Endothelial cell of umbilical vein (primary cell): ENCODE measurements around the gene BRCA1. TPM values are rescaled to one million over a fixed set of nuclear protein-coding genes. Genes with fewer than 3 reads are reported as not detected.

Source experiments
- BruUV-seq: library from RNA; stranded (reverse); fragments of 400-500 nt; replicated peaks from 2 replicates; lab custom pipeline; 2021; lab: Mats Ljungman, UMichigan
- CTCF ChIA-PET: fragments of 300-600, 350-600 bp; sonication (Branson Sonifier 250); formaldehyde crosslinking; loops from one replicate; lab custom pipeline; 2021; ENCODE audit warnings: antibody characterized with exemption, inconsistent platforms; lab: Charles Lee
- POLR2A ChIA-PET: fragments of 300-600, 350-600 bp; sonication (Branson Sonifier 250); formaldehyde crosslinking; loops from one replicate; lab custom pipeline; 2021; ENCODE audit warnings: antibody characterized with exemption, inconsistent platforms; lab: Charles Lee
- DNase-seq: peaks from one replicate; pipeline ENCODE4 v3.0.0-alpha.2; 2011; ENCODE audit warnings: low read depth, low spot score
- FAIRE-seq: peaks from 2 replicates; lab custom pipeline; 2011; peaks lifted over from hg19 to GRCh38; lab: Jason Lieb, UNC
- H2AFZ ChIP-seq: 2 replicates; pipeline ENCODE4 v1.6.0; 2012; ENCODE audit warnings: low read depth, low read length, control low read depth, inconsistent platforms
- H3K27ac ChIP-seq: 2 replicates; pipeline ENCODE4 v1.5.1; 2011; ENCODE audit warnings: low read depth, mild to moderate bottlenecking, control low read depth, low read length, moderate library complexity; ENCODE audit not compliant: insufficient read depth
- H3K27me3 ChIP-seq, 2 experiments: 2 replicates each; pipeline versions ENCODE4 v1.6.0 to v1.6.1; 2011; ENCODE audit warnings: low read length in 2 of 2, mixed read lengths in 1 of 2; ENCODE audit not compliant: control insufficient read depth in 2 of 2, insufficient read depth in 2 of 2
- H3K36me3 ChIP-seq, 2 experiments: 2 replicates in 1 of 2; 3 replicates in 1 of 2; pipeline ENCODE4 v1.5.1; 2011; ENCODE audit warnings: low read length in 2 of 2, mild to moderate bottlenecking in 1 of 2, moderate library complexity in 1 of 2; ENCODE audit not compliant: control insufficient read depth in 2 of 2, insufficient read depth in 2 of 2; ENCODE audit errors: extremely low read depth in 1 of 2
- H3K4me1 ChIP-seq: 3 replicates; pipeline ENCODE4 v1.5.1; 2011; ENCODE audit warnings: mild to moderate bottlenecking, low read length; ENCODE audit not compliant: control insufficient read depth, insufficient read depth; ENCODE audit errors: extremely low read depth
- H3K4me2 ChIP-seq: 2 replicates; pipeline ENCODE4 v1.6.1; 2011; ENCODE audit warnings: low read length, control low read depth, mixed read lengths; ENCODE audit not compliant: insufficient read depth
- H3K4me3 ChIP-seq, 3 experiments: fragments of 200-600 bp in 1 of 3; sonication (generic), shearing (Covaris generic) in 1 of 3; replicated peaks in 1 of 3; 2 replicates each; pipeline ENCODE4 v1.5.1; 2011 to 2016; ENCODE audit warnings: control low read depth in 3 of 3, low read length in 3 of 3, mild to moderate bottlenecking in 2 of 3, inconsistent platforms in 1 of 3, low read depth in 1 of 3, moderate library complexity in 1 of 3; ENCODE audit not compliant: insufficient read depth in 1 of 3
- H3K79me2 ChIP-seq: 2 replicates; pipeline ENCODE4 v1.6.0; 2012; ENCODE audit warnings: low read length, inconsistent platforms; ENCODE audit not compliant: control insufficient read depth, insufficient read depth
- H3K9ac ChIP-seq: replicated peaks from 2 replicates; pipeline ENCODE3; 2011; ENCODE audit warnings: low read length, control low read depth; ENCODE audit not compliant: insufficient read depth; ENCODE audit errors: extremely low read depth
- H3K9me1 ChIP-seq: replicated peaks from 3 replicates; pipeline ENCODE4 v1.6.0; 2011; ENCODE audit warnings: mild to moderate bottlenecking, low read length; ENCODE audit not compliant: control insufficient read depth, insufficient read depth; ENCODE audit errors: extremely low read depth
- H3K9me3 ChIP-seq: replicated peaks from 2 replicates; pipeline ENCODE4 v1.5.1; 2012; ENCODE audit warnings: low read length, inconsistent platforms; ENCODE audit not compliant: control insufficient read depth, insufficient read depth
- H4K20me1 ChIP-seq: replicated peaks from 2 replicates; pipeline ENCODE3; 2011; ENCODE audit warnings: mild to moderate bottlenecking, low read length; ENCODE audit not compliant: control insufficient read depth, insufficient read depth; ENCODE audit errors: extremely low read depth
- EZH2 ChIP-seq: IDR thresholded peaks from 2 replicates; pipeline ENCODE4 v1.6.1; 2012; ENCODE audit warnings: borderline replicate concordance, low read depth, mild to moderate bottlenecking, moderate library complexity, low read length, inconsistent platforms; ENCODE audit not compliant: severe bottlenecking
- FOS ChIP-seq: IDR thresholded peaks from 2 replicates; pipeline ENCODE4 v1.6.1; 2011; ENCODE audit warnings: mild to moderate bottlenecking, low read length, moderate library complexity, borderline replicate concordance; ENCODE audit not compliant: insufficient read depth
- GATA2 ChIP-seq: IDR thresholded peaks from 2 replicates; pipeline ENCODE4 v1.7.0; 2011; ENCODE audit warnings: low read depth, mild to moderate bottlenecking, moderate library complexity, mixed read lengths, low read length; ENCODE audit not compliant: insufficient read length, insufficient read depth
- JUN ChIP-seq: IDR thresholded peaks from 2 replicates; pipeline ENCODE4 v1.6.1; 2011; ENCODE audit warnings: borderline replicate concordance, low read depth; ENCODE audit not compliant: insufficient read length, insufficient read depth
- MYC ChIP-seq: IDR thresholded peaks from one replicate; pipeline ENCODE4 v1.6.1; 2011; ENCODE audit warnings: mild to moderate bottlenecking, low read depth, low read length
- POLR2A ChIP-seq: IDR thresholded peaks from 2 replicates; pipeline ENCODE4 v1.6.1; 2012; ENCODE audit warnings: low read depth, mild to moderate bottlenecking, control low read depth, low read length
- POLR2AphosphoS5 ChIP-seq: IDR thresholded peaks from 2 replicates; pipeline ENCODE4 v1.6.1; 2012; ENCODE audit warnings: low read depth, mild to moderate bottlenecking, control low read depth, low read length, moderate library complexity; ENCODE audit not compliant: insufficient read depth
- dilution Hi-C: fragments of 300-500 bp; cut with MboI; formaldehyde crosslinking; loops from one replicate; pipeline ENCODE4 v1.15.0; 2019; ENCODE audit warnings: low sequenced_read_pairs; ENCODE audit not compliant: extremely low pct_ligation_motif_present
- intact Hi-C: fragments of 100-400 bp; cut with micrococcal nuclease; formaldehyde crosslinking; loops from one replicate; pipeline ENCODE4 v1.10.0; 2022
- polyA plus RNA-seq, 4 experiments: library from polyadenylated mRNA; depleted of rRNA in 3 of 4; stranded (reverse) in 3 of 4; unstranded in 1 of 4; fragments of >200 nt; gene quantifications; 2 replicates each; pipeline versions ENCODE4 v1.2.1 to v1.2.3, GENCODE V29; 2011 to 2012; ENCODE audit warnings: missing spikeins in 1 of 4
- total RNA-seq: library from RNA; stranded (reverse); gene quantifications from 2 replicates; pipeline ENCODE4 v1.2.3, GENCODE V29; 2021
- TF ChIP-seq, protein P1 (sequence below), 2 donors: IDR thresholded peaks; 1 replicate in 1 of 2; 2 replicates in 1 of 2; pipeline ENCODE4 v1.5.1; 2011; ENCODE audit warnings: low read length in 2 of 2, mild to moderate bottlenecking in 2 of 2, moderate library complexity in 2 of 2, control low read depth in 1 of 2, inconsistent platforms in 1 of 2, low read depth in 1 of 2; ENCODE audit not compliant: insufficient read depth in 1 of 2; ENCODE audit errors: extremely low read depth in 1 of 2
- TF ChIP-seq, protein P2 (sequence below): IDR thresholded peaks from 2 replicates; pipeline ENCODE4 v1.6.1; 2011; ENCODE audit not compliant: insufficient read depth, insufficient read length

BRCA1 gene
- total and polyA plus RNA-seq, 2 donors (not counting 3 experiments of a cell fraction or from before 2014, with no cell fraction given), result 14.3 to 29.0 TPM

DNA sequence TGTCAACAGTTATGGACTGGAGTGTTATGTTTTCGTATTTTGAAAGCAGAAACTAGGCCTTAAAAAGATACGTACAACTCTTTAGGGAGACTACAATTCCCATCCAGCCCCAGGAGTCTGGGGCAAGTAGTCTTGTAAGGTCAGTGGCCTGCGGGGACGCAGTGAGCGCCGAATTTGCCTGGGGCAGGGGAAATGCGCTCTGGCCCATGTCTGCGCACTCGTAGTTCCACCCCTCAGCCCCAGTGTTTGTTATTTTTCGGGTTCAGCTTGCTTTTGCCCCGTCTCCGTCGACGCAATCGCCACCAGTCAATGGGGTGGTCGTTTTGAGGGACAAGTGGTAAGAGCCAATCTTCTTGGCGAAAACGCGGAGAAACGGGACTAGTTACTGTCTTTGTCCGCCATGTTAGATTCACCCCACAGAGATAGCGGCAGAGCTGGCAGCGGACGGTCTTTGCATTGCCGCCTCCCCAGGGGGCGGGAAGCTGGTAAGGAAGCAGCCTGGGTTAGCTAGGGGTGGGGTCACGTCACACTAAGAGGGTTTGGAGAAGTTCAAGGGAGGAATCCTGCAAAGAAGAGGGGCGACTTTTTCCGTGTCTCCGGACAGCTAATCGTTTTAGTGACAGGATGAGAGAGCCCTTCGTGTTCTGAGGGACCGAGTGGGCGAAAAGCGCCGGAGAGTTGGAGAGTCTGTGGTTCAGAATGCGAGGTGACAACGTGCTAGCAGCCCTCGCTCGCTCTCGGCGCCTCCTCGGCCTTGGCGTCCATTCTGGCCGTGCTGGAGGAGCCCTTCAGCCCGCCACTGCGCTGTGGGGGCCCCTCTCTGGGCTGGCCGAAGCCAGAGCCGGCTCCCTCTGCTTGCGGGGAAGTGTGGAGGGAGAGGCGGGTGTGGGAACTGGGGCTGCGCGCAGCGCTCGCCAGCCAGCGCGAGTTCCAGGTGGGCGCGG lies 1.1 kb upstream of the BRCA1 start:
- H3K4me3 ChIP-seq, result peak overlapping the region; percentile 64 to 92 (median 86)
- no peak for TF ChIP-seq GATA2
- TF ChIP-seq EZH2, result no peak
- TF ChIP-seq MYC, result no peak
- TF ChIP-seq POLR2AphosphoS5, result no peak
- no peak for TF ChIP-seq POLR2A
- no peak for TF ChIP-seq FOS
- TF ChIP-seq, protein P1, sequence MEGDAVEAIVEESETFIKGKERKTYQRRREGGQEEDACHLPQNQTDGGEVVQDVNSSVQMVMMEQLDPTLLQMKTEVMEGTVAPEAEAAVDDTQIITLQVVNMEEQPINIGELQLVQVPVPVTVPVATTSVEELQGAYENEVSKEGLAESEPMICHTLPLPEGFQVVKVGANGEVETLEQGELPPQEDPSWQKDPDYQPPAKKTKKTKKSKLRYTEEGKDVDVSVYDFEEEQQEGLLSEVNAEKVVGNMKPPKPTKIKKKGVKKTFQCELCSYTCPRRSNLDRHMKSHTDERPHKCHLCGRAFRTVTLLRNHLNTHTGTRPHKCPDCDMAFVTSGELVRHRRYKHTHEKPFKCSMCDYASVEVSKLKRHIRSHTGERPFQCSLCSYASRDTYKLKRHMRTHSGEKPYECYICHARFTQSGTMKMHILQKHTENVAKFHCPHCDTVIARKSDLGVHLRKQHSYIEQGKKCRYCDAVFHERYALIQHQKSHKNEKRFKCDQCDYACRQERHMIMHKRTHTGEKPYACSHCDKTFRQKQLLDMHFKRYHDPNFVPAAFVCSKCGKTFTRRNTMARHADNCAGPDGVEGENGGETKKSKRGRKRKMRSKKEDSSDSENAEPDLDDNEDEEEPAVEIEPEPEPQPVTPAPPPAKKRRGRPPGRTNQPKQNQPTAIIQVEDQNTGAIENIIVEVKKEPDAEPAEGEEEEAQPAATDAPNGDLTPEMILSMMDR (IDR thresholded peaks at IDR 0.05; ENCODE audit: extremely low read depth in 1 of 2, insufficient read depth in 1 of 2, low read depth in 1 of 2, low read length in 2 of 2), result no peak
- TF ChIP-seq JUN, result no peak
- TF ChIP-seq, protein P2, sequence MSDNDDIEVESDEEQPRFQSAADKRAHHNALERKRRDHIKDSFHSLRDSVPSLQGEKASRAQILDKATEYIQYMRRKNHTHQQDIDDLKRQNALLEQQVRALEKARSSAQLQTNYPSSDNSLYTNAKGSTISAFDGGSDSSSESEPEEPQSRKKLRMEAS, result no peak
- H3K4me1 ChIP-seq, result peaks cover 14% of the 10 kb centered on the region
- peaks cover 9% of the 10 kb centered on the region for H3K79me2 ChIP-seq
- H3K4me2 ChIP-seq, result peak overlapping the region; percentile 83
- no peaks in the 10 kb centered on the region for H3K9me3 ChIP-seq
- DNase-seq (no peak), FAIRE-seq (no peak)
- no peaks in the 10 kb centered on the region for H3K36me3 ChIP-seq
- ChIA-PET CTCF (no interaction called here), POLR2A (no interaction called here)
- H4K20me1 ChIP-seq, result no peaks in the 10 kb centered on the region
- dilution Hi-C loops, result no loop called here
- peak overlapping the region; percentile 81 for H3K9ac ChIP-seq
- TSS peak; percentile 92 for BruUV-seq
- H3K27ac ChIP-seq, result peak overlapping the region; percentile 67
- no peaks in the 10 kb centered on the region for H3K9me1 ChIP-seq
- intact Hi-C loops, result loop anchor here (1.0 to 2.0 kb wide), 4 partner anchors 44 to 189 kb away; partner anchors contain the start of genes RND2 and RPL27
- peak overlapping the region; percentile 79 for H2AFZ ChIP-seq
- H3K27me3 ChIP-seq, result no peaks in the 10 kb centered on the region
